Measurements from ENCODE around the gene SLC29A3.
"Not testable (repeated sequence)": the region's sequence is repeated elsewhere in the genome, so short reads cannot be mapped to it uniquely, and the experiment has no call there.

The SLC29A3 gene

GRCh38 chr10:71319042-71319799 lies at the start of gene SLC29A3:
TSS of gene SLC29A3 (plus strand) at chr10:71319259. CDS start at chr10:71319310, 51 bp downstream.
- DNase-seq (ENCODE audit: low spot score), result peak; percentile 90

- no peak for DNase-seq (ENCODE audit: low spot score)
Measured at GRCh38 chr10:71269301-71270288, 49.5 kb upstream of the SLC29A3 start.

GRCh38 chr10:71270301-71271220 lies 48.5 kb upstream of the SLC29A3 start:
- DNase-seq (ENCODE audit: low spot score), result peak; percentile 85

- no peak for DNase-seq (ENCODE audit: low spot score)
Measured at GRCh38 chr10:71271662-71272055, 47.4 kb upstream of the SLC29A3 start.

GRCh38 chr10:71272056-71272771 lies 46.8 kb upstream of the SLC29A3 start:
- peak; percentile 78 for DNase-seq (ENCODE audit: low spot score)

- not testable (repeated sequence) for DNase-seq (ENCODE audit: low spot score)
Measured at GRCh38 chr10:71272974-71273373, 46.1 kb upstream of the SLC29A3 start.

GRCh38 chr10:71273506-71273905 lies 45.6 kb upstream of the SLC29A3 start:
- DNase-seq (ENCODE audit: low spot score), result no peak

- no peak for DNase-seq (ENCODE audit: low spot score)
Measured at GRCh38 chr10:71274901-71275796, 43.9 kb upstream of the SLC29A3 start.

GRCh38 chr10:71276873-71277272 lies 42.2 kb upstream of the SLC29A3 start:
- no peak for DNase-seq (ENCODE audit: low spot score)

- no peak for DNase-seq (ENCODE audit: low spot score)
Measured at GRCh38 chr10:71277914-71278665, 41.0 kb upstream of the SLC29A3 start.

- DNase-seq (ENCODE audit: low spot score), result no peak
Measured at GRCh38 chr10:71278691-71279588, 40.1 kb upstream of the SLC29A3 start.

- DNase-seq (ENCODE audit: low spot score), result no peak
Measured at GRCh38 chr10:71279590-71280170, 39.4 kb upstream of the SLC29A3 start.

GRCh38 chr10:71280216-71280615 lies 38.8 kb upstream of the SLC29A3 start:
- no peak for DNase-seq (ENCODE audit: low spot score)

- no peak for DNase-seq (ENCODE audit: low spot score)
Measured at GRCh38 chr10:71280825-71281224, 38.2 kb upstream of the SLC29A3 start.

GRCh38 chr10:71281646-71282322 lies 37.3 kb upstream of the SLC29A3 start:
- no peak for DNase-seq (ENCODE audit: low spot score)

GRCh38 chr10:71282323-71282680 lies 36.8 kb upstream of the SLC29A3 start:
- DNase-seq (ENCODE audit: low spot score), result no peak

- DNase-seq (ENCODE audit: low spot score), result no peak
Measured at GRCh38 chr10:71283410-71283809, 35.6 kb upstream of the SLC29A3 start.

Measured in AG08395 (cell line).